GM18861 (cell line): Measurements from ENCODE around the gene PIMREG.
"Not testable (repeated sequence)": the region's sequence is repeated elsewhere in the genome, so short reads cannot be mapped to it uniquely, and the experiment has no call there.

Experiments
- ATAC-seq: cut with Tn5 transposase; IDR thresholded peaks from one replicate; pipeline ENCODE4 v1.9.1; 2021; ENCODE audit not compliant: unreplicated experiment

The PIMREG gene

GRCh38 chr17:6476810-6477179 lies 32.5 kb downstream of the PIMREG start:
- ATAC-seq, result no peak

GRCh38 chr17:6477831-6478383 lies 33.7 kb downstream of the PIMREG start:
- ATAC-seq, result no peak

DNA sequence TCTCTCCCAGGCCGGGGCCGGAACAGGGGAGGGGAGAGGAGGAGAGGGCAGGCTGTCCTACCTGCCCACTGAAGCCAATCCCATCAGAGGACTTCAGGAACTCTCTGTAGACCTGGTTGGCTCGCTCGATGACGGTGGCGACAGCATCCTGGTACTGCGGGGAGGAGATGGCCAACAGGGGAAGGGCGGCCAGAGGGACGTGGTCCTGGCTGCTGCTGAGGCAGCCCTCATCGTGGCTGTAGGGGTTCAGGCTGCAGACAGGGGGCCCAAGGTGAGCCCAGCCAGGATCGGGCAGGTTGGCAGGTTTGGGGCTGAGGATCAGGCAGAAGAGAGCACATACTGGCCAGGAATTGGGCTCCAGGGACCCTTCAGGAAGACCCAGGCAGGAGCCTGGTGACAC lies 34.2 kb downstream of the PIMREG start:
- ATAC-seq, result no peak

- ATAC-seq, result no peak
Observed at GRCh38 chr17:6479622-6480302, 35.5 kb downstream of the PIMREG start.

- ATAC-seq, result no peak
Observed at GRCh38 chr17:6480303-6480675, 36.0 kb downstream of the PIMREG start.

GRCh38 chr17:6482105-6482455 lies 37.8 kb downstream of the PIMREG start:
- no peak for ATAC-seq

GRCh38 chr17:6482796-6483195 lies 38.5 kb downstream of the PIMREG start:
- ATAC-seq, result not testable (repeated sequence)

GRCh38 chr17:6483507-6483906 lies 39.3 kb downstream of the PIMREG start:
- no peak for ATAC-seq

DNA sequence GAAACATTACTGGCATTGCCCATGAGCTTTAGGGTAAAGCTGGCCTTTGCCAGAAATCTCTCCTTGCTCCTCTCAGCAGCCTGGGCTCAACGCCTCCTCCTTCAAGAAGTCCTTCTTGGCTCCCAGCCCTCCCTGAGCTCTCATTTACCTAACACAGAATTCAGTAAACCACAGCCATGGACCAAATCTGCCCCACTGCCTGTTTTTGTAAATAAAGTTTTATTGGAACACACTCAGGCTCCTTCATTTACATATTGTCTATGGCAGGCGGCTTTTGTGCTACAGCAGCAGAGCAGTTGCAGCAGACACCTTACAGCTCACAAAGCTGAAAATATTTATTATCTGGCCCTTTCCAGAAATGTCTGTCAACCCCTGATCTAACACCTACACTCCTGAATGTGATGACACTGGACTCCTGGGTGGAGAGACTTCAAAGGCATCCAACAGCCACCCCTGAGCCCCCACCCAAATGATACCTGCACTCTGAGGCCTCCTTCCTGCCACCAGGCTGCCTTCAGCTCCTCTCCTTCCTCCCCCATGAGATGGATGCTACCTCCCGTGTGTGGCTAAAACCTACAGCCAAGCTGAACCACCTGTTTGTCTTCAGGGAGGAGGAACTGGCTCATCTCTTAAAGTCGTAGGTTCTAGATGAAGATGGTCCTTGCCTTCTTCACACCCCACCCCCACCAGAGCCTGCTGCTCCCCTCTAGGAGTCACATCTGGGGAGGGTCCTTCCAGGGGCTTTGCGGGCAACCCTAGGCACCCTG lies 41.6 kb downstream of the PIMREG start:
- no peak for ATAC-seq

GRCh38 chr17:6487251-6488007 lies 43.2 kb downstream of the PIMREG start:
- ATAC-seq, result no peak

GRCh38 chr17:6488008-6488539 lies 43.8 kb downstream of the PIMREG start:
- ATAC-seq, result no peak

DNA sequence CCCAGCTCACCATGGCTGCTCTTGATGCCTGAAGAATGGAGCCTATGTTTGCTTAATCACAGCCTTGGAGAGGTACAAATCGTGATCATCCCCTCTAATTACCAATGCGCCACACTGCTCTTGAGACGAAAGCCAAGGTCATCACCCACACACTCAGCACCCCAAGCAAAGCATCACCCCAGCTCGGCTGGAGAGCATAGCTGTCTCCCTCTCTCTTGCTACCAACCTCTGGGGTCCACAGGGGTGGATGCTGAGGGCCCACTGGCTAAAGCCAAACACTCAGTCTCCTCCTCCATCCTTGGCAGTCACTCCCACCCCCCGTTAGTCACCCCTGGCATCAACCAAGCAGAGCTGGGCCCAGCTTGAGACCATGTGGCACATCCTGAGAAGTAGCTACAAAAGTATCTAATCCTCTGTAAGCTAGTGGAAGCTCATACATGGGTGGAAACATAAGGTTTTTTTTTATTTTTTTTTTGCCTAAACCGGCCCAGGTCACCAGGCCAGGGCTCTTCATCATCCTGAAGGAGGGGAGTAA lies 44.8 kb downstream of the PIMREG start:
- ATAC-seq, result no peak

- no peak for ATAC-seq
Observed at GRCh38 chr17:6491071-6491700, 46.9 kb downstream of the PIMREG start.

DNA sequence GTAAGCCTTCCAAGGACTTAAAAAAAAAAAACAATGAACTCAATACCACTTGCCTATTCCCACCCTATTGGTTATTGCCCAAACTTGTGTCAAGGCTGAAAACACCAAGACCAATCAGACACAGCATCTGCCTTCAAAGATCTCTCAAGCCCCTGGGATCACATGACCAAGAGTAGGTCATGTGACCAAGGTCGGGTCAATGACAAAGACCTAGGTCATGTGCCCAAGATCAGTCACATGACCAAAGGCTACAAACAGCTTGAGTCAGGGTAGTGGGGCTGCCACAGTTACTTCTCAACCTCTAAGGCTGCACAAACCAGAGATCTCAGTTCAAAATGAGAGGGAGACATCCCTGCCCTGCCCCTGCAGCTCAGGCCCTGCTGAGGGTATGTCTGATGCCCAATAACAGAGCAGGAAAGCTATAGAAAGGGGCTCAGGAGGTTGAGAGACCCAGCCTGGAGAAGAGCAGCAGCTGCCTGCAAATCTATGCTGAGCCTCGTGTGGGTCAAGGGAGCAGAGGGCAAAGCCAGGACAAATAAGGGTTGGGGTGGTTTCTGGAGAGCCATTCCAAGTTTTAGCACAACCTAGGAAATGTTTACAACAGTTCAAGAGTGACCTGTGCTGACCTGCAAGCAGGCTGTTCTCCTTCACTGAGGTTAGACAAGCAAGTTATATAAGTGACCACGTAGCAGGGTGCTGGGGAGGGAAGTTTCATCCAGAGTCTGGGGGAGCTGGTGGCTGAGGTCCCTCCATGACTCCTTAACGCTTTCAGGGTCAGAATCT lies 48.8 kb downstream of the PIMREG start:
- ATAC-seq, result no peak

DNA sequence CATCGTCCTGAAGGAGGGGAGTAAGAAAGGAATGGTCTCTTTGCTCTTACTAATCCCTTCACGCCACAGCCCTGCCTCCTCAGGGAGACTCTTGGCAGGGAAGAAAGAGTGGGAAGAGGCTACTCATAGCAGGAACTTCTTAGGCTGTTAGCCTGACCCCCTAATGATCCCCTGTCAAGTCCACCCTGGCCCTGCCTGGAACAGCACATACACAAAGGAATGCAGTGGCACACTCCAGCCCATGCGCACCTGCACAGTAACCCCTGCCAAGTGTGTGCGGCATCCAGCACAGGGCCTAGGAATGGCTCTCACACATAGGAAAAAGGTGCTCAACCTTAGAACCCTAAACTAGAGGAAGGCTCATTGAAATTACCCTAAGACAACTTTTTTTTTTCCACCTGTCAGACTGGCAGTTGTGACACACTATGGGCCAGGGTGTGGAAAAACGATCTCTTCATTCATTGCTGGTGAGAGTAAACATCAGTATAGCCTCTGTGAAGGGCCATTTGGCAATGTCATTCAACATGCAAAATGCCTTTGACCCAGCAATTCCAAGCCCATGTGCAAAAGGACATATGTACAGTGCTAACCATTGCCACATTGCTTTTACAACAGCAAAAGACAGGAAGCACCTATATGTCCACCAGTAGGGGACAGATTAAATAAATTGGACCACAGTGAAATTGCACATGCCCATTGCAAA lies 50.1 kb downstream of the PIMREG start:
- no peak for ATAC-seq

GRCh38 chr17:6495450-6496115 lies 51.3 kb downstream of the PIMREG start:
- ATAC-seq, result no peak

- ATAC-seq, result no peak
Observed at GRCh38 chr17:6496116-6496481, 51.8 kb downstream of the PIMREG start.

DNA sequence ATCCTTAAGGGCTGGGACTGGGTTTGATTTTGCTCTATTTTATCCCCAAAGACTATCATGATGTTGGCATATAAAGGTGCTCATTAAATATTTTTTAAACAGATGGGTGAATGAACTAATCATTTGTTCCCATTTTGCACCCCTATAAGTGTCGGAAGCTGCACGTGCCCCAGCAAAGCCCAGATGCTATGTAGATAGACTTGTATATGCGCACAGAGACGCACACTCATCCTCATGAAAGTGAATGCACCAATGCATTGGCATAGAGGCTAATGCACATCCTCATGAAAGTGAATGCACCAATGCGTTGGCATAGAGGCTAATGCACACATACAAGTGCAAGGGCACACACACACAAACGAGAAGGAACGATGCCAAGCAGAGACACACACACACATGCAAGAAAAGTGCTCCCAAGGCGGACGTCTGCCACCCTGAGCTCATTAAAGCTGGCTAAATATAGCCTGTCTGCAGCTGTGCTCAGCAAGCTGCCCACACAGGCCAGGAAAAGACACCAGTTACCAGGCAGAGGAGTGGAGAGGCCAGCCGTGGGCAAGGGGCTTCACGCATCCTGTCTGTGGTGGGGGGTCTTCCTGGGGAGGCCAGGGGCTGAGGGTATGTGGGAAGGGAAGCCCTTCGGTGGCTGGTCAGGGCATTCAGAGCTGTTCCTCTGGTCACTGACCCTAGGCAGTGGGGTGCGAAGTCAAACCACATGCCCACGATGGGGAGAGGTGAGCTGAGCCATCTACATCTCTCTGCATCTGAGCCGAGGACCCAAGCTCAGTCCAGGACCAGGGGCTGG lies 52.6 kb downstream of the PIMREG start:
- no peak for ATAC-seq
